Measurements from ENCODE around the gene PIK3C2B. TPM values are rescaled to one million over a fixed set of nuclear protein-coding genes. Genes with fewer than 3 reads are reported as not detected.

The PIK3C2B gene
- total RNA-seq, 1 experiment from 2014 or later, result 35.3 TPM

DNA sequence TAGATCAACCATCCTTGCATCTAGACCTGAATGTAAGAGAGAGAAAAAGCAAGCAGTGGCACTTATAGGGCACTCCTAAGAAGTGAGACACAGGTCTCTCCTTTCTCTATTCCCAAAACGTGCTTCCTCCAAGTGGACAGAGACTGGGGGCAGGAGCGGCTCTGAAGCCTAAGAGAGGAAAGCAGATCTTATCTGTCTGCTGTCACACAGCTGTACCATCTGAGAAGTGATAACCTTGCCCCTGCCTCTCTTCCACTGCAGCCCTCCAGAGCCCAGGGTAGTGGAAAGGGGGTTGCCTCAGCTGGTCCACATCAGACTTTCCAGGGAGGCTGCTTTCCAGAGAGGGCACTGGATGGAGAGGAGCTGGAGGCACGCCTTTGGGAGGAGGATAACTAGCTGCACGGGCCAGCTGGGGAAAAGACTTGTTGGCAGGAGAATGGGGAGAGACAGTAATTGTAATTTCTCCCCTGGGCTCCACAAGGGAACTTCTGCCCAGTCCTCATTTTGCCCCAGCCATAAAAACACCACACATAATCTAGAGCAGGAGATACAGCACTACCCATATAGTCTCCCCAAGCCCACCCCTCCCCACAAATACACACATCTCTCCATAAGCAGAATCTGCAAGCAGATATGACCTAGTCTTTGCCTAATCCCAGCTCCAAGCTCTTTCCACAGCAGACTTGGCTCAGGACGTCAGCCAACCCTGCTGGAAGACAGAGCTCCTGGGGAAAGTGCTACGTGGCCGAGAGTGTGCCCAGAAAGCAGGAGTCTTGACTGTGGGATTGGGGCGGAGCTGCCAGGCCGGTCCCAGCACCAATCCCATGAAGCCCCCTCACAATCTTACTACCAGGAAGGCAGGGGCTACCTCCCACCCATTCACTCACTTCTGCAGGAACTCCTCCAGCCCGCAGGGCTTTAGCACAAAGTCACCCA lies 31.2 kb downstream of the PIK3C2B start:
- DNase-seq (no peak), ATAC-seq (no peak)
- Histone ChIP-seq H3K36me3 (ENCODE audit: low read depth, low read length) (peaks cover 27% of the 10 kb centered on the region), H3K9me2 (replicated peaks; ENCODE audit: low read length) (no peaks in the 10 kb centered on the region), H3F3A (ENCODE audit: low read length, unreplicated experiment) (no peaks in the 10 kb centered on the region), H2AFZ (ENCODE audit: low read length) (no peak overlapping the region), H3K9me3 (ENCODE audit: low read length) (no peaks in the 10 kb centered on the region), H3K79me2 (ENCODE audit: low read length) (no peaks in the 10 kb centered on the region), H3K27me3 (ENCODE audit: low read length) (no peaks in the 10 kb centered on the region), H3K9ac (ENCODE audit: low read length) (no peak overlapping the region), H3K4me3 (ENCODE audit: low read length) (no peak overlapping the region), H4K20me1 (ENCODE audit: low read length) (no peaks in the 10 kb centered on the region), H3K4me1 (ENCODE audit: insufficient read depth, low read length) (no peaks in the 10 kb centered on the region), H3K4me2 (ENCODE audit: low read length) (no peak overlapping the region), H3K27ac (ENCODE audit: low read length) (no peak overlapping the region)
- POLR2A ChIA-PET (ENCODE audit: unreplicated experiment), result no interaction called here
- intact Hi-C loops (cut with micrococcal nuclease), result no loop called here
- BruUV-seq (replicated peaks), result no TSS peak
- TF ChIP-seq CTCF (conservative IDR thresholded peaks at IDR 0.05; ENCODE audit: low read depth, low read length) (no peak), EZH2 (IDR thresholded peaks at IDR 0.05; ENCODE audit: low read length, unreplicated experiment) (no peak), EZH2phosphoT487 (IDR thresholded peaks at IDR 0.05; ENCODE audit: borderline replicate concordance, low read length) (no peak)
- CTCF ChIA-PET, result no interaction called here

- DNase-seq (no peak), ATAC-seq (no peak)
- BruUV-seq (replicated peaks), result no TSS peak
- H3K27ac ChIP-seq (ENCODE audit: low read length), result no peak overlapping the region
- CTCF ChIA-PET, result no interaction called here
- POLR2A ChIA-PET (ENCODE audit: unreplicated experiment), result interaction anchor here (0.6 kb wide), 1 partner anchor 96 kb away, joined by 5 read pairs; no protein-coding TSS in a partner anchor
- no peaks in the 10 kb centered on the region for H3F3A ChIP-seq (ENCODE audit: low read length, unreplicated experiment)
- TF ChIP-seq CTCF (conservative IDR thresholded peaks at IDR 0.05; ENCODE audit: low read depth, low read length), result no peak
- TF ChIP-seq EZH2phosphoT487 (IDR thresholded peaks at IDR 0.05; ENCODE audit: borderline replicate concordance, low read length), result no peak
- TF ChIP-seq EZH2 (IDR thresholded peaks at IDR 0.05; ENCODE audit: low read length, unreplicated experiment), result no peak
- H3K9me3 ChIP-seq (ENCODE audit: low read length), result no peaks in the 10 kb centered on the region
- no peak overlapping the region for H2AFZ ChIP-seq (ENCODE audit: low read length)
- intact Hi-C loops (cut with micrococcal nuclease), result no loop called here
- H3K4me1 ChIP-seq (ENCODE audit: insufficient read depth, low read length), result no peaks in the 10 kb centered on the region
- no peaks in the 10 kb centered on the region for H3K27me3 ChIP-seq (ENCODE audit: low read length)
- H3K9me2 ChIP-seq (replicated peaks; ENCODE audit: low read length), result no peaks in the 10 kb centered on the region
- H3K4me2 ChIP-seq (ENCODE audit: low read length), result no peak overlapping the region
- H3K79me2 ChIP-seq (ENCODE audit: low read length), result no peaks in the 10 kb centered on the region
- no peaks in the 10 kb centered on the region for H4K20me1 ChIP-seq (ENCODE audit: low read length)
- no peak overlapping the region for H3K9ac ChIP-seq (ENCODE audit: low read length)
- H3K36me3 ChIP-seq (ENCODE audit: low read depth, low read length), result peaks cover 22% of the 10 kb centered on the region
- H3K4me3 ChIP-seq (ENCODE audit: low read length), result no peak overlapping the region
These were observed 32.4 kb downstream of the PIK3C2B start for GRCh38 chr1:204462229-204462561.

All from PC-3 (cell line).